Activated naive CD4-positive, alpha-beta T cell treated with anti-CD3 and anti-CD28 coated beads for 36 hours (primary cell): ENCODE results near the gene KPNA3. TPM values are rescaled to one million over a fixed set of nuclear protein-coding genes. Genes with fewer than 3 reads are reported as not detected.

Experiments
- CTCF ChIA-PET: fragments of 350-600 bp; sonication (Branson Sonifier 250); formaldehyde crosslinking; loops from one replicate; lab custom pipeline; 2021; ENCODE audit warnings: antibody characterized with exemption; lab: Charles Lee
- DNase-seq: peaks from one replicate; pipeline ENCODE4 v3.0.0-alpha.2; 2020
- H3K27ac Mint-ChIP-seq: one replicate; pipeline ENCODE4 v1.8.0; 2021; ENCODE audit warnings: mild to moderate bottlenecking, mixed read lengths
- H3K27me3 Mint-ChIP-seq: one replicate; pipeline ENCODE4 v1.8.0; 2021; ENCODE audit warnings: low read depth, mixed read lengths
- H3K36me3 Mint-ChIP-seq: one replicate; pipeline ENCODE4 v1.8.0; 2021; ENCODE audit warnings: low read depth, mixed read lengths
- H3K4me1 Mint-ChIP-seq: one replicate; pipeline ENCODE4 v1.8.0; 2021; ENCODE audit warnings: low read depth, mixed read lengths
- H3K4me3 Mint-ChIP-seq: one replicate; pipeline ENCODE4 v1.8.0; 2021; ENCODE audit warnings: mild to moderate bottlenecking, moderate library complexity, mixed read lengths
- H3K9me3 Mint-ChIP-seq: one replicate; pipeline ENCODE4 v1.8.0; 2021; ENCODE audit warnings: mixed read lengths
- intact Hi-C: fragments of 100-400 bp; cut with micrococcal nuclease; formaldehyde crosslinking; loops from one replicate; pipeline ENCODE4 v1.15.1; 2023
- total RNA-seq, 2 experiments: library from RNA; stranded (reverse); gene quantifications; one replicate each; pipeline ENCODE4 v1.2.3, GENCODE V29; 2021

The KPNA3 gene, protein sequence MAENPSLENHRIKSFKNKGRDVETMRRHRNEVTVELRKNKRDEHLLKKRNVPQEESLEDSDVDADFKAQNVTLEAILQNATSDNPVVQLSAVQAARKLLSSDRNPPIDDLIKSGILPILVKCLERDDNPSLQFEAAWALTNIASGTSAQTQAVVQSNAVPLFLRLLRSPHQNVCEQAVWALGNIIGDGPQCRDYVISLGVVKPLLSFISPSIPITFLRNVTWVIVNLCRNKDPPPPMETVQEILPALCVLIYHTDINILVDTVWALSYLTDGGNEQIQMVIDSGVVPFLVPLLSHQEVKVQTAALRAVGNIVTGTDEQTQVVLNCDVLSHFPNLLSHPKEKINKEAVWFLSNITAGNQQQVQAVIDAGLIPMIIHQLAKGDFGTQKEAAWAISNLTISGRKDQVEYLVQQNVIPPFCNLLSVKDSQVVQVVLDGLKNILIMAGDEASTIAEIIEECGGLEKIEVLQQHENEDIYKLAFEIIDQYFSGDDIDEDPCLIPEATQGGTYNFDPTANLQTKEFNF
- 10 to 100 TPM; 47.9 to 50.7 TPM for total RNA-seq

DNA sequence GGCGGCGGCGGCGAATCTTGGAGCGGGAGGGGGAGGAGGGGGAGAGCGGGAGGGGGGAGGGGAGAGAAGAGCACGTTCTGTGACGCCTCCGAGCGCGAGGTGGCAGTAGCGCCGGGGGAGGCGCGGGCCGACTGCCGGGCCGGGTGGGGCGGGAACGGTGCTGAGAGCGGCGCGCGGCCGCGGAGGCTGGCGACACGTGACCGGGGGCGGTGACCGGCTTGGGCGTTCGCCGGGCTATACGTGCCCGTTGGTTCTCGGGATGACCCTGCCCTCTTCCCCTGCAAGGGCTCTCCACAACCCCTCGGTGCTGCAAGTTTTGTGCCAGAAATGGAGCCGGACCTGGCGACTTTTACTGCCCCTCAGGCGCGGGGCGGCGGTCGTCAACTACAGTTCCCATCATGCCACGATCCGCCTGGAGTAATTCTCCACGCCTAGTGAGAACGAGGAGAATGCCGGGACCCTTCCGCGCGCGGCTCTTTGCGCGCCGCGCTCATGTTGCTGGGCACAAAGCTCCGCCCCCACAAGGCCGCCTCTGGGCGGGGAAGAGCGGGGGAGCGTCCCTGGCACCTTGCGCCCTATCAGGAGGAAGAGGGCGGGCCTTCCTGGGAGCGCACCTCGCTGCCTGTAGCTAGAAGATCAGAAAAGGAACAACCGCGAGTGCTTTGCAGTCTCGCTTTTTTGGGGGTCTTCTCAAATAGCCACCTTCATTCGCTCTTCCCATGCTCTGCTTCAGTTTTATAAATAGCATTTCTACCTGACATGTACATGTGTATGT, at the start of gene KPNA3:
Gene KPNA3 (minus strand): TSS at position 133 of the 775 bp plus-strand sequence. CDS start 176 bp downstream, outside the sequence.
- H3K4me1 Mint-ChIP-seq, result peaks cover 29% of the 10 kb centered on the region
- CTCF ChIA-PET, result interaction anchor here (0.6 to 2.4 kb wide), 6 partner anchors 10 to 292 kb away, joined by 3 to 8 read pairs (median 4); partner anchors contain the start of genes EBPL and SPRYD7
- no peaks in the 10 kb centered on the region for H3K9me3 Mint-ChIP-seq
- intact Hi-C loops, result loop anchor here (1.0 to 10.0 kb wide), 16 partner anchors 56 to 1792 kb away; partner anchors contain the start of genes CAB39L, CDADC1, EBPL and INTS6
- H3K27me3 Mint-ChIP-seq, result peaks cover 4% of the 10 kb centered on the region
- peak within 1 kb of the TSS; percentile 94 for H3K27ac Mint-ChIP-seq
- peaks cover 11% of the 10 kb centered on the region for H3K36me3 Mint-ChIP-seq
- H3K4me3 Mint-ChIP-seq, result peak within 1 kb of the TSS; percentile 92
- peak; percentile 96 for DNase-seq

DNA sequence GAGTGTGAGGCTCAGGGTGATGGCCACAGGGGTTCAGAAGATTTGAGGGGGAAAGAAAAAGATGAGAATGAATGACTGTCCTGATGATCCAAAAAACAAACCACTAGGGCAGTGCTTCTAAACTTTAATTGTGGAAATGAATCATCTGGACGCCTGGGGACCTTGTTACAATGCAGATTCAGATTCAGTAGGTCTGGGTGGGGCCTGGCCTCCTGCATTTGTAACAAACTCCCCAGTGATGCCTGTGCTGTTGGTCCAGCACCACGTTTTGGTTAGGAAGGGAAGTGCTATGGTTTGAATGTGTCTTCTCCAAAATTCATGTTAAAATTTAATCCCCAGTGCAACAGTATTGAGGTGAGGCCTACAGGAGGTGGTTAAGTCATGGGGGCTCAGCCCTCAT, 49.5 kb upstream of the KPNA3 start:
- no peaks in the 10 kb centered on the region for H3K27me3 Mint-ChIP-seq
- intact Hi-C loops, result no loop called here
- H3K27ac Mint-ChIP-seq, result no peak overlapping the region
- H3K4me1 Mint-ChIP-seq, result no peaks in the 10 kb centered on the region
- H3K9me3 Mint-ChIP-seq, result no peaks in the 10 kb centered on the region
- CTCF ChIA-PET, result no interaction called here
- no peaks in the 10 kb centered on the region for H3K36me3 Mint-ChIP-seq
- no peak overlapping the region for H3K4me3 Mint-ChIP-seq
- no peak for DNase-seq

DNA sequence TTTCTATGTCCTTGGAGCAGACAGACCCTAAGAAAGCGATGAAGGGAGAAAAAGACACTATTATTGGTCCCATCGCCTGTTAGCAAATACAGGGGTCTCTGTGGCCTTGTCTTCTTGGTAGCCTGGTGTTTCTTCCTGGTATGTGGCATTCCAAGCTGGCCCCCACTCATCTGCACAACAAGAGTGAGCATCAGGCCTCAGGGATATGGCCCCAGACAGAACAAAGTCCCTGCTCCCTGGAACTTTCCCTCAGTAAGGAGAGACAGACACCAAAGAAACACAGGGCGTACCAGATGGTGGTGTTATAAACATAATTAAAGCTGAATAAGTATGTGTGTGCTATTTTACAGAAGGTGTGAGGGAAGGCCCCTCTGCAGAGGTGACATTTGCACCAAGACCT, 48.2 kb upstream of the KPNA3 start:
- Mint-ChIP-seq H3K27ac (no peak overlapping the region), H3K4me1 (no peaks in the 10 kb centered on the region), H3K36me3 (no peaks in the 10 kb centered on the region), H3K27me3 (no peaks in the 10 kb centered on the region), H3K4me3 (no peak overlapping the region), H3K9me3 (no peaks in the 10 kb centered on the region)
- DNase-seq, result no peak
- intact Hi-C loops, result no loop called here
- CTCF ChIA-PET, result no interaction called here

DNA sequence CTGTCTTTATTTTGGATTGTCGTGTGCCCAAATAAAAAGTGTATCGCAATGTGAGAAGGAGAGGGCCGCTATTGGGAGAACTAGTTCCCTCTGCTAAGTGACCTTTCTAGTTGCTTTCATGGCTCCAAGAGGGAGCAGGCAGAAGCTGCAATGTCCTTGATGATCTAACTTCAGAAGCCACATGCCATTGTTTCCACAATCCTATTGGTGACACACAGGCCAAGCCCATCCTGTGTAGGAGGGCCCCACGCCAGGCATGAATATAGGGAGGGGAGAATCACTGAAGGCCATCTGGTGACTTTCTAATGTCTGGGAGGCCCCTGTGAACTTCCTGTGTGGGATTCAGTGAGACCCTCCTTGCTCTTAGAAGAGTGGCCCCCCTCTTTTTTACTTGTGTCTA, 47.8 kb upstream of the KPNA3 start:
- H3K4me1 Mint-ChIP-seq, result no peaks in the 10 kb centered on the region
- no peak overlapping the region for H3K4me3 Mint-ChIP-seq
- CTCF ChIA-PET, result interaction anchor here (0.6 kb wide), 1 partner anchor 546 kb away, joined by 4 read pairs; no protein-coding TSS in a partner anchor
- no peaks in the 10 kb centered on the region for H3K36me3 Mint-ChIP-seq
- no peaks in the 10 kb centered on the region for H3K27me3 Mint-ChIP-seq
- no peaks in the 10 kb centered on the region for H3K9me3 Mint-ChIP-seq
- no peak overlapping the region for H3K27ac Mint-ChIP-seq
- intact Hi-C loops, result no loop called here
- no peak for DNase-seq

DNA sequence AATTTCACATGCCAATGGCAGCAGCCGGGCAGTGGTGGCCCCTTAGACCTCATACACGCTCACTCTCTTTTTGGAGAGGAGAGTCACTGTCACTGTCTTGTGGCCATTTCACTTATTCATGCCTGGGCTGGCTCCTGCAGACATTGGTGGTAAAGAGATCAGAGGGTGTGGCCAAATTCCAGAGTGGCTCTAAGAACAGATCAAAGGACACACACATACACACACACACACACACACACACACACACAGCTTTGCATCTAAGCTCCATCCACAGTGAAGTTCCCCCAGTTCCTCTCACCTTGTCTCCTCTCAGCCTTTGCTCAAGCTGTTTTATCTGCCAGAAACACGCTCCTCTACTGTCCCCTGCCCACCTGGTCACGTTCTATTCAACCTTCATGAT, 46.5 kb upstream of the KPNA3 start:
- DNase-seq, result no peak
- Mint-ChIP-seq H3K4me3 (no peak overlapping the region), H3K4me1 (no peaks in the 10 kb centered on the region), H3K27me3 (no peaks in the 10 kb centered on the region), H3K9me3 (no peaks in the 10 kb centered on the region), H3K36me3 (no peaks in the 10 kb centered on the region), H3K27ac (no peak overlapping the region)
- intact Hi-C loops, result no loop called here
- CTCF ChIA-PET, result interaction anchor here (0.7 kb wide), 1 partner anchor 168 kb away, joined by 4 read pairs; no protein-coding TSS in a partner anchor

DNA sequence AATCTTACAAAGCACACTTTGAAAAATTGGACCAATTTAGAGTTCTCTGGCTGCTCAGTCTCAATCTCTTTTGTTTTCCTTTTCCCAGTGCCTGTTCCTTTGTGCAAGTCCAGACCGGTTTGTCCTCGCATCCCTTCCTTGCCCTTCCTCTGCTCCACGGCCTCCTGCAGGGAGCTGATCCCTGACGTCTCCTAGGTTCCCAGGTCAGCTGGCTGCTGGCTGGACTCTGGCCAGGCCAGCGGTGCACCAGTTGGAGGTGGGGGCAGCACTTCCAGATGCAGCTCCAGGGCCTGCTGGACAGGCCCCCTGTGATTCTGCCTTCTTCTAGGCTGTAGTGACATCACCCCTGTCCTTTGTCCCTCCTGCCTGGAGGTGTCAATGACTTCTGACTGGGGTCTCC, 44.0 kb upstream of the KPNA3 start:
- no peaks in the 10 kb centered on the region for H3K9me3 Mint-ChIP-seq
- H3K27me3 Mint-ChIP-seq, result no peaks in the 10 kb centered on the region
- CTCF ChIA-PET, result no interaction called here
- no peak for DNase-seq
- H3K4me1 Mint-ChIP-seq, result no peaks in the 10 kb centered on the region
- H3K36me3 Mint-ChIP-seq, result no peaks in the 10 kb centered on the region
- intact Hi-C loops, result no loop called here
- H3K27ac Mint-ChIP-seq, result no peak overlapping the region
- no peak overlapping the region for H3K4me3 Mint-ChIP-seq

DNA sequence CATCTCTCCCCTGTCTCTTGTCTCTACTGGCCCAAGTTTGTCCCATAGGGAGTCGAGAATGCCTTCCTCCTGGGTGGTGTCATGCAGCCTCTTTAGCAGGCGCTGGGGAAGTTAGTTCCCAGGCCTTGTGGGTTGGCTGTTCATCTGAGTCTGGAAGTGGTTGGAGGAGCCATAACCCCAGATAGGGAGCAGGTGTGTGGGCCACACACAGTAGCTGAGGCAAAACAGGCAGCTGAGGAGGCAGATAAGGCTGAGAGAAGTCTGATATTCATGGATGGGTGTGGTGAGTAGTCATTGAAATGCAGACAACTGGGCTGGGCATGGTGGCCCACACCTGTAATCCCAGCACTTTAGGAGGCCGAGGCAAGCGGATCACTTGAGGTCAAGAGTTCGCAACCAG, 40.9 kb upstream of the KPNA3 start:
- Mint-ChIP-seq H3K4me3 (no peak overlapping the region), H3K27me3 (no peaks in the 10 kb centered on the region), H3K9me3 (peaks cover 9% of the 10 kb centered on the region), H3K36me3 (no peaks in the 10 kb centered on the region), H3K27ac (no peak overlapping the region), H3K4me1 (peaks cover 4% of the 10 kb centered on the region)
- intact Hi-C loops, result no loop called here
- CTCF ChIA-PET, result no interaction called here
- DNase-seq, result no peak

DNA sequence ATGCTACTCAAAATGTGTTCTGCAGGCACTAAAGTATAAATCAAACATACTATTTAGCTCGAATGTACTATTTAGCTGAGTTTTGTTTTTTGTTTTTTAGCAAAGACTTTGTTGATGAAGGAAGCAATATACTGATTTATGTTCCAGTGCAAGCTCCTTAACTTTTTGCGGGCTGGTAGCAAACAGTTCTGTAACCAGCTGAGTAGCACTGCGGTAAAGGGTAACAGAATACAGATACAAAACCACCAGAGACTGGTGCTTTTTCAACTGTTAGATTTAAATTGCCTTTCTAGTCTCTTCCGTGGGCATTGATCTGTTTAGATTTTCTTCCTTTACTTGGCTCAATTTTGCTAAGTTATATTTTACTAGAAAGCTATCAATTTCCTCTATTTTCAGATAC, 39.0 kb upstream of the KPNA3 start:
- no peak for DNase-seq
- CTCF ChIA-PET, result interaction anchor here (1.1 kb wide), 1 partner anchor 161 kb away, joined by 4 read pairs; no protein-coding TSS in a partner anchor
- Mint-ChIP-seq H3K27ac (no peak overlapping the region), H3K27me3 (no peaks in the 10 kb centered on the region), H3K9me3 (peaks cover 9% of the 10 kb centered on the region), H3K4me1 (peaks cover 4% of the 10 kb centered on the region), H3K36me3 (no peaks in the 10 kb centered on the region), H3K4me3 (no peak overlapping the region)
- intact Hi-C loops, result no loop called here

DNA sequence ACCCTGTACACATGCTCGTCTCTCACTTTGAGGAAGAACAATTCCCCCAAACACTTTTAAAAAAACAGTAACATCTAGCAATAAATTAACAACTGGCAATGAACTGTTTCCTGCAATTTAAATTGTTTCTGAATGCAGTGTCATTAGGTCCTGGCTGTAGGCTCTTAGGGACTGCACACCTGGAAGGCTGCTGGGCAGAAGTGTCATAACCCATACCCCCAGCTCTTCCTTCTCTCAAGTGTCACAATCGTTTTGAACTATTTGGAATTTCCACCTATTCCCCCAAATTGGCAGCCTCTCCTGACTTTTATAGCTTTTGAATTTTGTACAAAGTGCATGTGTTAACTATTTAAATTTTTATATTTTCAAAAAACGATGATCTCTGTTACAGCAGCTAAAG, 38.2 kb upstream of the KPNA3 start:
- no peaks in the 10 kb centered on the region for H3K36me3 Mint-ChIP-seq
- no peak overlapping the region for H3K27ac Mint-ChIP-seq
- CTCF ChIA-PET, result interaction anchor here (1.1 kb wide), 1 partner anchor 160 kb away, joined by 4 read pairs; no protein-coding TSS in a partner anchor
- no peaks in the 10 kb centered on the region for H3K27me3 Mint-ChIP-seq
- H3K9me3 Mint-ChIP-seq, result peaks cover 9% of the 10 kb centered on the region
- H3K4me1 Mint-ChIP-seq, result peaks cover 4% of the 10 kb centered on the region
- intact Hi-C loops, result no loop called here
- no peak overlapping the region for H3K4me3 Mint-ChIP-seq
- no peak for DNase-seq

DNA sequence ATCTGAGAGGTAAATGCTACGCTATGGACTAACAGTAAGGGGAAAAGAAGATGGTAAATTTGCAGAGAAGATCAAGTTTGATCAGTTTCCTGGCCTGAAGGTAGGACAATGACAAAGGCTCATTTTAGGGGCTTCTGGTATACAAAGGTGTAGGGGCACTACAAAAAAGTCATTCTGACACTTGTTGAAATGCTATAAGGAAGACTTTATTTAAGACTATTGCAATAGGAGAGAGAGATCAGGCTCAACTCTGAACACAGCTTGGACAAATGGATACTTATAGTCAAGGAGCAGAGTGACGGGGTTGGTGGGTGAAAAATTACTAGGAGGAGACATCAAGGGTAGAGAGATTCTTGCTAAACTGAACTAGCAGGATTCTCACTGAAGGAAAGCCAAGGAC, 37.2 kb upstream of the KPNA3 start:
- intact Hi-C loops, result no loop called here
- H3K4me1 Mint-ChIP-seq, result peaks cover 4% of the 10 kb centered on the region

DNA sequence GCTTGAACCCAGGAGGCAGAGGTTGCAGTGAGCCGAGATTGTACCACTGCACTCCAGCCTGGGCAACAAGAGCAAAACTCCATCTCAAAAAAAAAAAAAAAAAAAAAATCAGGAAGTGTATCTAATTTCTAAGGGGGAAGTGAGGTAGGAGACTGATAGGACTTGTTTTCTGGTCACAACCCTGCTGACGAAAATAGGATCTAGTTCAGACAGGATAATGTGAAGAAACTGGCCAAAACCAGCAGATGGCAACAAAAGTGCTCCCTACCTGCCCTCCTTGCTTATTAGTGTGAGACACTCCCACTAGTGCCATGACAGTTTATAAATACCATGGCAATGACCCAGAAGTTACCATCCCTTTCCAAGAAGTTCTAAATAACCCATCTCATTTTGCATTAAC, 36.0 kb upstream of the KPNA3 start:
- Mint-ChIP-seq H3K27ac (no peak overlapping the region), H3K36me3 (no peaks in the 10 kb centered on the region), H3K27me3 (peaks cover 5% of the 10 kb centered on the region), H3K4me1 (peaks cover 4% of the 10 kb centered on the region), H3K9me3 (peaks cover 9% of the 10 kb centered on the region), H3K4me3 (no peak overlapping the region)
- no peak for DNase-seq
- CTCF ChIA-PET, result no interaction called here
- intact Hi-C loops, result no loop called here

More for the DNA sequence above, 37.2 kb upstream of the KPNA3 start:
- no peak overlapping the region for H3K27ac Mint-ChIP-seq
- CTCF ChIA-PET, result no interaction called here
- H3K9me3 Mint-ChIP-seq, result peaks cover 9% of the 10 kb centered on the region
- H3K4me3 Mint-ChIP-seq, result no peak overlapping the region
- H3K27me3 Mint-ChIP-seq, result peaks cover 3% of the 10 kb centered on the region
- DNase-seq, result no peak
- no peaks in the 10 kb centered on the region for H3K36me3 Mint-ChIP-seq

DNA sequence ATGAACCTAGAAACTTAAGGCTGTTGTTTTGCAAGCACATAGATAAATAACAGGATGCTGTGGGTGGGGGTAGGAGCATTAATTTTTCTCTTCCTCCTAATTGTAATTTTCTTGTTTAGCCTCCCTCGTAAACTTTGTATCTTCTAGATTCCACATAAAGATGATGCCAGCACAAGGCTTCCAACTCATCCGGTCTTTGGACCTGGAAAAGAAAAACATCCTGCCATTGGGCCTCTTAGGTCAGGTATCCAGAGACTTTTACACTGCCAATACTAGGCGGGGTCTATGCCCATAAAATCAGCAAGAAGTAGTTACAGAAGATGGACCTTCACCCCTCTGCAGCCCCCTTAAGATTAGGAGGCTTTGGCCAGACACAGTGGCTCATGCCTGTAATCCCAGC, 35.4 kb upstream of the KPNA3 start:
- peaks cover 4% of the 10 kb centered on the region for H3K4me1 Mint-ChIP-seq
- CTCF ChIA-PET, result no interaction called here

More for the DNA sequence above, 35.4 kb upstream of the KPNA3 start:
- intact Hi-C loops, result no loop called here
- DNase-seq, result no peak
- no peak overlapping the region for H3K27ac Mint-ChIP-seq
- no peaks in the 10 kb centered on the region for H3K36me3 Mint-ChIP-seq
- H3K4me3 Mint-ChIP-seq, result no peak overlapping the region
- peaks cover 9% of the 10 kb centered on the region for H3K9me3 Mint-ChIP-seq
- peaks cover 5% of the 10 kb centered on the region for H3K27me3 Mint-ChIP-seq
